Dendritic cell treated with granulocyte-macrophage colony-stimulating factor and Interleukin-4, amounts not matched to agents 40 ng/mL and 50 ng/mL, for 4 days (primary cell): ENCODE data around the gene RSKR.
A peak's percentile ranks its signal among the peaks of the same experiment; 100 is the strongest.
"Not testable (repeated sequence)": the region's sequence is repeated elsewhere in the genome, so short reads cannot be mapped to it uniquely, and the experiment has no call there.

Source experiments
- H3K27ac Mint-ChIP-seq: one replicate; pipeline ENCODE4 v1.8.0; 2022; ENCODE audit warnings: mild to moderate bottlenecking, mixed read lengths
- H3K27me3 Mint-ChIP-seq: one replicate; pipeline ENCODE4 v1.8.0; 2022; ENCODE audit warnings: mild to moderate bottlenecking, mixed read lengths
- H3K36me3 Mint-ChIP-seq: one replicate; pipeline ENCODE4 v1.8.0; 2022; ENCODE audit warnings: low read depth, mixed read lengths
- H3K4me1 Mint-ChIP-seq: one replicate; pipeline ENCODE4 v1.8.0; 2022; ENCODE audit warnings: low read depth, mixed read lengths
- H3K4me3 Mint-ChIP-seq: one replicate; pipeline ENCODE4 v1.8.0; 2022; ENCODE audit warnings: mild to moderate bottlenecking, moderate library complexity, mixed read lengths
- H3K9me3 Mint-ChIP-seq: one replicate; pipeline ENCODE4 v1.8.0; 2022; ENCODE audit warnings: mixed read lengths
- intact Hi-C: fragments of 100-400 bp; cut with micrococcal nuclease; formaldehyde crosslinking; loops from one replicate; pipeline ENCODE4 v1.15.0; 2022

RSKR gene

DNA sequence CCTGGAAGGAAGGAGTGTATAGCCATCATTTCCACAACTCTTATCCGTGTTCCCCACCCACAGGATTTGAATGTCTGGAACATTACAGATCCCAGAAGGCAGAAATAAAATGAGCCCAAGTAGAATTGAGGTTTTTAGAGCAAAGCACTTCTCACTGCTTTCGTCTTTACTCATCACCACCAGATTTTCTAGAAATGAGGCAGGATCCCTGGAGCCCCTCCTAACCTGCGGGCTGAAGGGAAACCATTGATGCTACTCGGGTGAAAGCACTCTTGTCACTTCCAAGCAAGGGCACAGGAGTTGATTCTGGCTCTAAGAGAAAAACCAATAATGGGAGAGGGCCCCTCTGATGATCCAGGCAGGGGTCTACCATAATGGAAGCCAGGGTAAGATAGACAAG is 34.5 kb downstream of the RSKR start:
- Mint-ChIP-seq H3K9me3 (no peaks in the 10 kb centered on the region), H3K27me3 (peaks cover 9% of the 10 kb centered on the region), H3K4me1 (peaks cover 16% of the 10 kb centered on the region), H3K4me3 (no peak overlapping the region), H3K27ac (no peak overlapping the region), H3K36me3 (peaks cover 52% of the 10 kb centered on the region)
- intact Hi-C loops, result no loop called here

DNA sequence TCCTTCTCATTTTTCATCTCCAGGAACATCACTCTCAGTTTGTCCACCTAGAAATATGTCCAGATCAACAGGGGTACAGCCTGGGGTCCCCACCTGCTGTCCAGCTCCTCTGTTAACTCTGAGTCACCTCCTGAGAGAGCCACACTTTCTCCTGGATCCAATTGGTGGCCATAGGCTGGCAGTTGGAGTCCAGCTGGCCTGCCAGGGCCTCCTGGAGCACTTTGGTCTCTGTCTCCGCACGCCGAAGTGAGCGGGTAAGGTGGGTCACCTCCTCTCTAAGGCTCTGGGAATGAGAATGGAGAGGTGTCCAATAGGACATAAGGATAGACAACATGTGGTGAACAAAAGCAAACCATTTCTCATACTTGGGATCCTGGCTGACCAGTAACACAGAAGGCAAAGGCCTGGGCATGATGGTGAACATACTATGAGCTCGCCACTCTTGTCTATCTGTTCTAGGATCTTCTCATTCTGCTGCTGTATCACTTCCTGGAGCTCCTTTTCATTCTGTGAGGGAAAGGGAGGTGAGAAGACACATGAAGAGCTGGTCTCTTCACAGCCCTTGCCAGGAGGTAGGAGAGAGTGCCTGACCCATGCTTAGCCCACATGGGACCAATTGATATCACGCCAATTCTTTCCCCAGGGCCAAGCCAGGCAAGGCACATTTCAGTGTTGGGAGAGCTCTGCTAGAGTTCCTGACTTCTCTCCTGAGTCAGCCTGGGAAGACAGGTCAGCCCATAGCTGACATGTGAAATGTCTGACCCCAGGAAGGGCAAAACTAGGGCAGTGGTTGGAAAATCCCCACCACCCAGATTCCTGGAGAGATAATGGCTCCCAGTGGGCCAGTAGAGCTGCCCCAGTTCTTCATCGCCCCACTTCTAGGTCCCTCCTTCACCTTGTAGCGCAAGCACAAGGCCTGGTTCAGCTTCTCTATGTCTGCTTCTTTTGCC is 35.5 kb downstream of the RSKR start:
- H3K27ac Mint-ChIP-seq, result no peak overlapping the region
- intact Hi-C loops, result no loop called here
- peaks cover 9% of the 10 kb centered on the region for H3K27me3 Mint-ChIP-seq

DNA sequence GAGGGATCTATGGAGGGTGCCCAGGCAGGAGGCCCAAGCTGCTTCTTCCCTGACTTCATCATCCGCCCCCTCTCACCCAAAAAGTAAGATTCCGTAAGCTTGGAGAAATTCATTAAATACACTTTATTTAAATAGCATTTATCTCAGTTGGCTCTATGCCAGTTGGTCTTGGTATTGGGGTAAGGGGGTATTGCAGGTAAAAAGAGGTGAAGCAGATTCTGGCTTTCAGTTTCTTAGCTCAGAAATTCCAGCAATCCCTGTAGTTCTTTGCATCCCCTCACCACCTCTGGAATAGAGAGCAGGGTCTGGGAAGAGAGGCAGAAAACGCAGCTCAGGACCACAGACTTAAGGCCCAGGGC is 36.5 kb downstream of the RSKR start:
- H3K36me3 Mint-ChIP-seq, result peaks cover 72% of the 10 kb centered on the region

More for the DNA sequence above, 35.5 kb downstream of the RSKR start:
- no peaks in the 10 kb centered on the region for H3K9me3 Mint-ChIP-seq
- H3K4me1 Mint-ChIP-seq, result peaks cover 16% of the 10 kb centered on the region
- peaks cover 62% of the 10 kb centered on the region for H3K36me3 Mint-ChIP-seq
- no peak overlapping the region for H3K4me3 Mint-ChIP-seq

DNA sequence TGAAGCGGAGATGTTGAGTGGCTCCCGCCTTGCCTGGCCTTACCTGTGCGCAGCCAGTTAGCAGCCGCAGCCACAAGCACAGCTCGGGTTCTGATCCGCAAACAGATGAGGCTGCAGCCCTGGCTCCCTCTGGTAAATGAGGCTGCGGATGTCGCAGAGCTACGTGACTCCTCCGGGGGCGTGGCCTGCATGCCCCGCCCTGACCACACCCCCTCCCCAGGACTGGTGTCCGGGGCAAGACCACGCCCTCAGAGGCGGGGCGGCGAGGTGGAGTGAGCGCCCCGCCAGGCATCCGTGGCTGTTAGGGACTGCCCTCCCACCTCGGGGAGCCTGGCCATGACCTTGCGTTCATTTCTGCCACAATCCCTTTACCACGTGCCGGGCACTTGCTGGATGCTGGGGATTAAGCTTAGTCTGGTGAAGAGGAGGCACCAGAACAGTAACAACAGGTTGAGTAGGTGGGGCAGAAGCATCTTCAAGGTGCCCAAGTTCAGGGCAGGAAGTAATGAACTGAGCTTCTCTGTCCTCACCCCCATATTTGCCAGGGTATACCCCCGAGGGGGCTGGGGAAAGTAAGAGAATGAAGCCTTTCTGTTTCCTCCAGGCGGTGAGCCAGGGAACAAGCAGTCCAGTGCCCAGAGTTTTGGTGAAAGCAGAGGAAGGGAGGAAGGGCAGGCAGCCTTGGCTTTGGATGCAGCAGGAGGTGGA is 37.1 kb downstream of the RSKR start, which contains the start of gene ALDOC:
Gene ALDOC (minus strand): TSS at position 138 of the 708 bp plus-strand sequence. CDS start 1,363 bp downstream, outside the sequence.
- Mint-ChIP-seq H3K36me3 (peaks cover 72% of the 10 kb centered on the region), H3K4me1 (peaks cover 26% of the 10 kb centered on the region), H3K4me3 (peak within 1 kb of the TSS; percentile 74), H3K27me3 (peaks cover 15% of the 10 kb centered on the region), H3K27ac (peak within 1 kb of the TSS; percentile 17), H3K9me3 (no peaks in the 10 kb centered on the region)
- intact Hi-C loops, result no loop called here

More for the DNA sequence above, 36.5 kb downstream of the RSKR start:
- peaks cover 21% of the 10 kb centered on the region for H3K4me1 Mint-ChIP-seq
- no peak overlapping the region for H3K4me3 Mint-ChIP-seq
- H3K9me3 Mint-ChIP-seq, result no peaks in the 10 kb centered on the region
- H3K27me3 Mint-ChIP-seq, result peaks cover 15% of the 10 kb centered on the region
- intact Hi-C loops, result no loop called here
- no peak overlapping the region for H3K27ac Mint-ChIP-seq

DNA sequence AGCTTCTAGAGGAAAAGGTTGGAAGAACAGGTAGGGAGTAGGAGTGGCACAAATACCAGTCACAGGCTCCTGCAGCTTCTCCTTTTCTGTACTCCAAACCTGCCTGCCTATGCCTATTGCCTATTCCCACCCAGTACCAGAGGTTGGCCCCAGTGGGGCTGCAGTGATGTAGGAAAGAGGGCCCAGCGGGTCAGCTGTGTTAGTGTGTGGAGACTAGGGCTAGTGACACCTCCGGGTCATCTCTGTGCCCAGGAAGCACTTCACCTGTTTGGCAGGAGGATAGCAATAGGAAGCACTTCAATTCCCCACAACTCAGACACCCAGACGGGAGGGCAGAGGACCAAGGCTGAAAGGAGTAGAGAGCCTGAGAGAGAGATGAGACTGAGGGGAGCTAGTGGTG is 38.0 kb downstream of the RSKR start:
- peak overlapping the region; percentile 74 for H3K4me3 Mint-ChIP-seq

DNA sequence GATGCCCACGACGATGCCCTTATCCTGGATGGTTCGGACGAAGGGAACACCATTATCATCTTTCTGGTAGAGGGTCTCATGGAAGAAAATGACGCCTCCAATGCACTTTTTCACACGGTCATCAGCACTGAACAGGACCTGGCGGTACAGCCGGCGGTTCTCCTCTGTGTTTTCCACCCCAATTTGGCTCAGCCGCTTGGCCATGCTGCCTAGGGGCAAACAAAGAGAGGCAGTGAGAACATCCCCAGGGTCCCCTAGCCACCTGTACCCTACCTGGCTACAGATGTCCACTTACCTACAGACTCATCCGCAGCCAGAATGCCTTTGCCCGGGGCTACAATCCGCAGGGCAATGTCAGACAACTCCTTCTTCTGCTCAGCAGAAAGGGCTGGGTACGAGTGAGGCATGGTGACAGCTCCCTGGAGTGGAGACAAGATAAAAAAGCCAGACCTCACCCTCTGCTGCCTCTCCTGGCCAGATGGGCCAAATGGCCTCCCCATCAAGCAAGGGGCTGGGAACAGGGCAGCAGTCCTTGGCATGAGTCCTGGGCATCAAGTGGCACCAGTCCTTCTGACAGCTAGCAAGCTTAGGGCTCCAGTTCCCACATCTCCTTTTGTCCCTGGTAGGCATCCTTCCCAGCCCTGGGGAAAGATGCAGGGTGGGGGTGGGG is 38.7 kb downstream of the RSKR start:
- no peak overlapping the region for H3K27ac Mint-ChIP-seq
- intact Hi-C loops, result no loop called here
- peaks cover 26% of the 10 kb centered on the region for H3K4me1 Mint-ChIP-seq
- H3K27me3 Mint-ChIP-seq, result peaks cover 15% of the 10 kb centered on the region
- H3K36me3 Mint-ChIP-seq, result peaks cover 76% of the 10 kb centered on the region
- H3K9me3 Mint-ChIP-seq, result no peaks in the 10 kb centered on the region
- no peak overlapping the region for H3K4me3 Mint-ChIP-seq

More for the DNA sequence above, 38.0 kb downstream of the RSKR start:
- Mint-ChIP-seq H3K36me3 (peaks cover 78% of the 10 kb centered on the region), H3K4me1 (peaks cover 26% of the 10 kb centered on the region), H3K27ac (peak overlapping the region; percentile 17), H3K27me3 (peaks cover 15% of the 10 kb centered on the region)
- intact Hi-C loops, H3K9me3 Mint-ChIP-seq: not testable (repeated sequence)

DNA sequence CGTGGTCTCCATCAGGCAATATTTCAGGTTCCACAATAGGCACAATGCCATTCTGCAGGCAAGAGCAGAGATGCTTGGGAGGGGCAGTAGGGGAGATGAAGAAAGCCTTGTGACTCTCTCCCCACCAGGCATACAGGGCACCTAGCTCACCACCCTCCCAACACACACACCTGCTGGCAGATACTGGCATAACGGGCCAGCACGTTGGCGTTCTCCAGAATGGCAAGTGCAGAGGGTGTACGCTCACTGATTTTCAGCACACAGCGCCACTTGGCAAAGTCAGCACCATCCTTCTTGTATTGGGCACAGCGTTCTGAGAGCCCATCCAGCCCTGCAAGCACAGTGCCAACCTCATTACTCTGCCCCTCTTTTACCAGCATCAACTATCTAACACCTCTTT is 39.5 kb downstream of the RSKR start:
- Mint-ChIP-seq H3K9me3 (no peaks in the 10 kb centered on the region), H3K36me3 (peaks cover 75% of the 10 kb centered on the region), H3K4me3 (no peak overlapping the region), H3K27ac (no peak overlapping the region), H3K27me3 (peaks cover 15% of the 10 kb centered on the region), H3K4me1 (peaks cover 31% of the 10 kb centered on the region)
- intact Hi-C loops, result no loop called here

DNA sequence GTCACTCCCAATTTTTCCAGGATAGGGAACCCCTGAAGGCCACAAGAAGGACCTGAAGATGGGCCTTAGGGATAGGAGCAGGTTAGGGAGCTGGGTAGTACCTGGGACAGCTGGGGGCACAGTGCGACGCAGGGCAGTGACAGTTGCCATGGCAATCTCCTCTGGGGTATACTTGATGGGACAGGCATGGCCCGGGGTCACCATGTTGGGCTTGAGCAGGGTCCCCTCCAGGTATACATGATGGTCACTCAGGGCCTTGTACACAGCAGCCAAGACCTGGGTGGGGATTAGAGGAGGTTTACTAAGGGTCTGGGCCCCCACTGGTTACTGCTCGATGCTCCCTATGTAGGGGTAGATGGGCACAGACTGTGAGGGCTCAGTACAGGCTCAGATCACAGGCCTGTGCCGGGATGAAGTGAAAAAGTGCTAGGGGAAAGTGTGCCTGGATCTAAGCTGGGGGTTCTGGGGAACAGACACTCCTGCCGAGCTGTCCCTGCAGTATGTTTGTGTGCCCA is 40.0 kb downstream of the RSKR start:
- Mint-ChIP-seq H3K9me3 (no peaks in the 10 kb centered on the region), H3K4me3 (no peak overlapping the region), H3K36me3 (peaks cover 70% of the 10 kb centered on the region), H3K4me1 (peaks cover 34% of the 10 kb centered on the region), H3K27ac (no peak overlapping the region), H3K27me3 (peaks cover 15% of the 10 kb centered on the region)
- intact Hi-C loops, result no loop called here

DNA sequence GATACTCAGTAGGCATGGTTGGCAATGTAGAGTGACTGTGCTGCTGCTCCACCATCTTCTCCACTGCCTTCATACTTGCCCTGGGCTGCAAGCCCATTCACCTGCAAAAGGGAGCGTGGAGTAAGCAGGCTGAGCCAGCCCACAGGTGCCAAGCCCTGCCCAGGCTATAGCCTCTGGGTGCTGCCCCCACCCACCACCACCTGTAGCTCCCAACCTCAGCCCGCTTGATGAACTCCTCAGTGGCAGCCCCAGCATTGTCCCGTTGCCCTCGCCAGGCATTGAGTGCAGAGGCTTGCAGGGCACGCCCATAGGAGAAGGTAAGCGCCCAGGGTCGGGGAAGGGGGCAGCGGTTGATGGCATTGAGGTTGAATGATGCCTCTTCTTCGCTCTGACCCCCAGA is 40.5 kb downstream of the RSKR start:
- intact Hi-C loops, result no loop called here
- peaks cover 65% of the 10 kb centered on the region for H3K36me3 Mint-ChIP-seq
- H3K4me1 Mint-ChIP-seq, result peaks cover 36% of the 10 kb centered on the region
- H3K9me3 Mint-ChIP-seq, result no peaks in the 10 kb centered on the region
- H3K4me3 Mint-ChIP-seq, result no peak overlapping the region
- H3K27ac Mint-ChIP-seq, result no peak overlapping the region
- peaks cover 15% of the 10 kb centered on the region for H3K27me3 Mint-ChIP-seq

DNA sequence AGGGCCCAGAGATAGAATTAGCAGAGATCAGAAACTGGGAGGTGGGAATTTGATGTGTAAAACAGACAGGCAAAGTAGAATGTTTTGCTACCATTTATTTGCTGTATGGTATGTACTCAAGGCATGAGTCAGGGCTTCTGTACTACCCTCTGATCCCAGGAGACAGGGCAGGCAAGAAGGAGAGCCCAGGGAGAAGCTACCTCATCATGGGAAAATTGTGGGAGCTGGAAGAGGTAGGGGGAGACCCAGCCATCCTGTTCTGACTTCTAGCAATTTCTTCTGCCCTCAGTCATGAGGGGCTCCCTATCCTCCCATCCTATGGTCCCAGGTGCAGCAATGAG is 41.0 kb downstream of the RSKR start:
- no peak overlapping the region for H3K4me3 Mint-ChIP-seq
- H3K9me3 Mint-ChIP-seq, result no peaks in the 10 kb centered on the region
- H3K27me3 Mint-ChIP-seq, result peaks cover 15% of the 10 kb centered on the region
- peaks cover 60% of the 10 kb centered on the region for H3K36me3 Mint-ChIP-seq
- H3K27ac Mint-ChIP-seq, result no peak overlapping the region
- intact Hi-C loops, result no loop called here
- H3K4me1 Mint-ChIP-seq, result peaks cover 41% of the 10 kb centered on the region

DNA sequence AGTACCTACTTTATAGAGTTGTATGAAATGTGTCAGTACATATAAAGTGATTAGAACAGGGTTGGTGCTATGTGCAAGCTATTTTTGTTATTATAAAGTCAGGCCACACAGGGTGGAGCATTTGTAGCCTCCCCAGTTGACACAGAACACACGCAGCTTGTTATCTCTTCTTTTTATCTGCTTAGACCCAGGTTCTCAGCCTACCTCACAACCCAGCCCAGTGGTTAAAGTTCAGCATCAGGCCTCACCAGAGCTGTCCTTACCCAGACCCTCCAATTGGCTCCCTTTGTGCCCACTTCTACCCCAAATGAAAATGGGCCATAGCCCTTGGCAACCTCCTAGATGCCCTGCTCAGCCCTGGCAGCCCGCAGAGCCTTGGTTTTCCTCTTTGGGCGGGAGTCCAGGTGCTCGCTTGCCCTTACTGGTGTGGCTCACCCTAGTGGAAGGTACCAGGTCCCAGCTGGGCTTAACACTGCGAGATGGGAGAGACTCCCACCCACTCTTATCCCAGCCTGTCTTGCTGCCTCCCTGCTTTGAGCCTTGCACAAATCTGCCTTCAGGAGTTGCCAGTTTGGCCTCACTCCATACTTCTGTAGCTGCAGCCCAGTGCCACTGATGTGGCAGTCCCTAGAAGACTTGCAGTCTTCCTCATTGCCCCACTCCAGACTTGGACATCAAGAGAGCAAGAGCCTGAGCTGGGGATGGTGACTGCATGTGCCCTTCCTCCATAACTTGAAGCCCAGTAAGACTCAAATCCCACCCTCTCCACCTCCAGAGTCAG is 41.5 kb downstream of the RSKR start:
- H3K4me1 Mint-ChIP-seq, result peaks cover 47% of the 10 kb centered on the region
- intact Hi-C loops, result no loop called here
- no peak overlapping the region for H3K27ac Mint-ChIP-seq

DNA sequence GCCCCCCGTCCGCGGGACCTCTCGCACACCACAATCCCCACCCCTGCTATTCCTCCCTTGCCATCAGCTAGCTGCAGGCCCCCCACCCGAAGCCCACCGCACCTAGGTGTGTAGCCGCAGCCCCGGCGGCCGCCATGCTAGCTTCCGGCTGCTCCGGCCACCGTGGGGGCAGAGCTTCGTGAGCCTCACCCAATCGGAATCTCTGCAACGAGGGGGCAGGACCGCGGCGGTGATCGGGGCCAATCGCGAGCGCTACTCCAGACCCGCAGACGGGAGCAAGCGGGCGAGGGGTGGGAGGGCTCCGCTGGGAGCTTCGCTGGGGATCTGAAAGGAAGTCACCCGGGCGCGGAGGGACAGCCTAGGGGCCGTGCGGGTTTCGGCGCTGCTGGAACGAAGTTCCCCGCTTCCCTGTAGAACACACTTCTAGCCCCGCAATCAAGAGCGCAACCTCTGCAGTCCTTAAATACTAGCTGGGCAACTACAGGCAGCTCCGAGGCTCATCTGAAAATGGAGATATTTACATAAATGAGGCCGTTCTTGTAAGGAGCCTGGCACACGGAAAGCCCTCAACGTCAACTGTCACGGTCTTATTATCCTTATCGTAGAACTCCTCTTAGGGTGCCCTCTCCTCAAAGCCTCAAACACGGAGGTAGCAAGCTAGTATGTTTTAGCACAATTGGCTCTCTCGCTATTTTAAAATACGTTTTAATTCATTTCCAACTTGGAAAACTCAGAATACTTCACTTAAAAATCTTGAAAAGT is 42.4 kb downstream of the RSKR start, which contains the start of gene PIGS:
Gene PIGS (minus strand): TSS at position 164 of the 762 bp plus-strand sequence. CDS start 28 bp downstream, at position 136.
- H3K27me3 Mint-ChIP-seq, result peaks cover 15% of the 10 kb centered on the region
- H3K4me3 Mint-ChIP-seq, result peak within 1 kb of the TSS; percentile 97
- peaks cover 43% of the 10 kb centered on the region for H3K4me1 Mint-ChIP-seq
- H3K27ac Mint-ChIP-seq, result peak within 1 kb of the TSS; percentile 93
- intact Hi-C loops, result no loop called here
- H3K9me3 Mint-ChIP-seq, result no peaks in the 10 kb centered on the region
- H3K36me3 Mint-ChIP-seq, result peaks cover 47% of the 10 kb centered on the region

More for the DNA sequence above, 41.5 kb downstream of the RSKR start:
- Mint-ChIP-seq H3K9me3 (no peaks in the 10 kb centered on the region), H3K36me3 (peaks cover 55% of the 10 kb centered on the region), H3K27me3 (peaks cover 15% of the 10 kb centered on the region), H3K4me3 (no peak overlapping the region)
